Astrocyte of the cerebellum (primary cell): ENCODE measurements around the gene EFEMP2.

Experiments
- DNase-seq: peaks from one replicate; pipeline ENCODE4 v3.0.0-alpha.2; 2011; ENCODE audit warnings: low read depth
- H3K4me3 ChIP-seq: 2 replicates; pipeline ENCODE4 v1.5.1; 2011; ENCODE audit warnings: mild to moderate bottlenecking, low read depth, low read length, moderate library complexity
- CTCF ChIP-seq: IDR thresholded peaks from 2 replicates; pipeline ENCODE4 v1.5.1; 2012; ENCODE audit warnings: low read length, low read depth, moderate library complexity, mild to moderate bottlenecking; ENCODE audit errors: missing control alignments
- in situ Hi-C: cut with HindIII; loops from 2 replicates; pipeline ENCODE4 v1.10.0; 2017; ENCODE audit warnings: low sequenced_read_pairs

EFEMP2 gene

GRCh38 chr11:65861165-65861505, 11.5 kb downstream of the EFEMP2 start:
- in situ Hi-C loops, result no loop called here
- peak overlapping the region; percentile 96 for H3K4me3 ChIP-seq
- DNase-seq, result no peak
- TF ChIP-seq CTCF, result no peak

GRCh38 chr11:65860278-65861164, 12.1 kb downstream of the EFEMP2 start, which contains the start of gene MUS81:
Gene MUS81, plus strand, starts transcription at chr11:65860433. Its CDS starts 321 bp downstream, at chr11:65860754.
- in situ Hi-C loops, result no loop called here
- peak; percentile 97 for DNase-seq
- peak; percentile 91 for TF ChIP-seq CTCF
- H3K4me3 ChIP-seq, result peak within 1 kb of the TSS; percentile 96

GRCh38 chr11:65859812-65860277, 12.8 kb downstream of the EFEMP2 start:
- TF ChIP-seq CTCF, result no peak
- DNase-seq, result no peak
- H3K4me3 ChIP-seq, result peak overlapping the region; percentile 96
- in situ Hi-C loops, result no loop called here

- TF ChIP-seq CTCF, result peak; percentile 27
- peak overlapping the region; percentile 96 for H3K4me3 ChIP-seq
- in situ Hi-C loops, result no loop called here
- peak; percentile 97 for DNase-seq
These were observed 13.3 kb downstream of the EFEMP2 start for GRCh38 chr11:65859095-65859811.

- peak overlapping the region; percentile 96 for H3K4me3 ChIP-seq
- DNase-seq, result no peak
- in situ Hi-C loops, result no loop called here
- no peak for TF ChIP-seq CTCF
These were observed 13.9 kb downstream of the EFEMP2 start for GRCh38 chr11:65858681-65859087.

GRCh38 chr11:65857853-65858680, 14.5 kb downstream of the EFEMP2 start, which contains the start of gene CFL1:
Gene CFL1, minus strand, starts transcription at chr11:65858180. Its CDS starts 81 bp downstream, at chr11:65858099.
- in situ Hi-C loops, result no loop called here
- TF ChIP-seq CTCF, result no peak
- peak within 1 kb of the TSS; percentile 96 for H3K4me3 ChIP-seq
- peak; percentile 92 for DNase-seq
